ENCODE data around the gene PNN. TPM values are rescaled to one million over a fixed set of nuclear protein-coding genes. Genes with fewer than 3 reads are reported as not detected.
"Not testable (repeated sequence)": the region's sequence is repeated elsewhere in the genome, so short reads cannot be mapped to it uniquely, and the experiment has no call there.

The PNN gene
- total RNA-seq, 1 donor from 2014 or later, result 154 TPM

- Mint-ChIP-seq H3K36me3 (ENCODE audit: insufficient read depth) (peaks cover 33% of the 10 kb centered on the region), H3K4me3 (ENCODE audit: low read depth) (no peak overlapping the region)
- no peak for TF ChIP-seq CTCF (IDR thresholded peaks at IDR 0.05; ENCODE audit: unreplicated experiment)
Measured at GRCh38 chr14:39145266-39145966, 29.6 kb upstream of the PNN start.

GRCh38 chr14:39154594-39155189 is 20.4 kb upstream of the PNN start:
- H3K4me1 Mint-ChIP-seq (ENCODE audit: low read depth), result no peaks in the 10 kb centered on the region
- H3K9me3 Mint-ChIP-seq (ENCODE audit: low read depth), result no peaks in the 10 kb centered on the region
- no peak for DNase-seq (ENCODE audit: low spot score, unreplicated experiment)
- no peak overlapping the region for H3K4me3 Mint-ChIP-seq (ENCODE audit: low read depth)
- peaks cover 16% of the 10 kb centered on the region for H3K36me3 Mint-ChIP-seq (ENCODE audit: insufficient read depth)
- no peak overlapping the region for H3K27ac Mint-ChIP-seq
- H3K27me3 Mint-ChIP-seq, result no peaks in the 10 kb centered on the region
- no peak for TF ChIP-seq CTCF (IDR thresholded peaks at IDR 0.05; ENCODE audit: unreplicated experiment)

More at GRCh38 chr14:39145266-39145966, 29.6 kb upstream of the PNN start:
- peaks cover 6% of the 10 kb centered on the region for H3K9me3 Mint-ChIP-seq (ENCODE audit: low read depth)
- no peak for DNase-seq (ENCODE audit: low spot score, unreplicated experiment)
- peak overlapping the region; percentile 56 for H3K27ac Mint-ChIP-seq
- no peaks in the 10 kb centered on the region for H3K4me1 Mint-ChIP-seq (ENCODE audit: low read depth)
- H3K27me3 Mint-ChIP-seq, result no peaks in the 10 kb centered on the region

- no peak for DNase-seq (ENCODE audit: low spot score, unreplicated experiment)
- no peak overlapping the region for H3K27ac Mint-ChIP-seq
- no peak overlapping the region for H3K4me3 Mint-ChIP-seq (ENCODE audit: low read depth)
Measured at GRCh38 chr14:39157491-39157890, 17.6 kb upstream of the PNN start.

GRCh38 chr14:39158222-39158858 is 16.7 kb upstream of the PNN start:
- no peaks in the 10 kb centered on the region for H3K27me3 Mint-ChIP-seq
- no peaks in the 10 kb centered on the region for H3K9me3 Mint-ChIP-seq (ENCODE audit: low read depth)
- no peak for TF ChIP-seq CTCF (IDR thresholded peaks at IDR 0.05; ENCODE audit: unreplicated experiment)
- no peak for DNase-seq (ENCODE audit: low spot score, unreplicated experiment)
- no peak overlapping the region for H3K4me3 Mint-ChIP-seq (ENCODE audit: low read depth)
- H3K27ac Mint-ChIP-seq, result no peak overlapping the region
- no peaks in the 10 kb centered on the region for H3K4me1 Mint-ChIP-seq (ENCODE audit: low read depth)
- H3K36me3 Mint-ChIP-seq (ENCODE audit: insufficient read depth), result peaks cover 11% of the 10 kb centered on the region

More at GRCh38 chr14:39157491-39157890, 17.6 kb upstream of the PNN start:
- Mint-ChIP-seq H3K9me3 (ENCODE audit: low read depth) (no peaks in the 10 kb centered on the region), H3K4me1 (ENCODE audit: low read depth) (no peaks in the 10 kb centered on the region), H3K27me3 (no peaks in the 10 kb centered on the region), H3K36me3 (ENCODE audit: insufficient read depth) (peaks cover 8% of the 10 kb centered on the region)
- TF ChIP-seq CTCF (IDR thresholded peaks at IDR 0.05; ENCODE audit: unreplicated experiment), result no peak

GRCh38 chr14:39160494-39160893 is 14.6 kb upstream of the PNN start:
- no peaks in the 10 kb centered on the region for H3K27me3 Mint-ChIP-seq
- TF ChIP-seq CTCF (IDR thresholded peaks at IDR 0.05; ENCODE audit: unreplicated experiment), result no peak
- no peak overlapping the region for H3K27ac Mint-ChIP-seq

GRCh38 chr14:39167797-39168320 is 7.2 kb upstream of the PNN start:
- H3K4me3 Mint-ChIP-seq (ENCODE audit: low read depth), result peak overlapping the region; percentile 42
- H3K27ac Mint-ChIP-seq; H3K9me3 Mint-ChIP-seq (ENCODE audit: low read depth); DNase-seq (ENCODE audit: low spot score, unreplicated experiment); H3K36me3 Mint-ChIP-seq (ENCODE audit: insufficient read depth); H3K27me3 Mint-ChIP-seq: not testable (repeated sequence)
- H3K4me1 Mint-ChIP-seq (ENCODE audit: low read depth), result peaks cover 11% of the 10 kb centered on the region

More at GRCh38 chr14:39160494-39160893, 14.6 kb upstream of the PNN start:
- no peaks in the 10 kb centered on the region for H3K9me3 Mint-ChIP-seq (ENCODE audit: low read depth)
- no peaks in the 10 kb centered on the region for H3K4me1 Mint-ChIP-seq (ENCODE audit: low read depth)
- no peak overlapping the region for H3K4me3 Mint-ChIP-seq (ENCODE audit: low read depth)
- peaks cover 10% of the 10 kb centered on the region for H3K36me3 Mint-ChIP-seq (ENCODE audit: insufficient read depth)
- no peak for DNase-seq (ENCODE audit: low spot score, unreplicated experiment)

Data from progenitor cell of endocrine pancreas (in vitro differentiated cells).